ENCODE measurements around the gene GDPD4.

- TF ChIP-seq CTCF (conservative IDR thresholded peaks at IDR 0.05; ENCODE audit: low read depth, low read length) (no peak), EZH2 (IDR thresholded peaks at IDR 0.05; ENCODE audit: borderline replicate concordance, low read depth, low read length, poor library complexity, severe bottlenecking) (no peak)
Observed at GRCh38 chr11:77184136-77184860, 117.2 kb downstream of the GDPD4 start.
